Glomerular visceral epithelial cell (primary cell): Measurements from ENCODE around the gene ANGPT4.
"Not testable (repeated sequence)": the region's sequence is repeated elsewhere in the genome, so short reads cannot be mapped to it uniquely, and the experiment has no call there.

Source experiments
- DNase-seq: peaks from one replicate; pipeline ENCODE4 v3.0.0-alpha.2; 2016; ENCODE audit errors: extremely low spot score

The ANGPT4 gene

GRCh38 chr20:844473-845225 lies 71.5 kb downstream of the ANGPT4 start:
- DNase-seq: peak; percentile 90

- no peak for DNase-seq
These were observed 72.2 kb downstream of the ANGPT4 start for GRCh38 chr20:843912-844311.

GRCh38 chr20:842547-842940 lies 73.6 kb downstream of the ANGPT4 start:
- no peak for DNase-seq

GRCh38 chr20:841568-842546 lies 74.3 kb downstream of the ANGPT4 start:
- DNase-seq: no peak

GRCh38 chr20:840858-841567 lies 75.1 kb downstream of the ANGPT4 start:
- no peak for DNase-seq

GRCh38 chr20:840503-840857 lies 75.7 kb downstream of the ANGPT4 start:
- no peak for DNase-seq

- no peak for DNase-seq
These were observed 76.5 kb downstream of the ANGPT4 start for GRCh38 chr20:839626-840025.

GRCh38 chr20:839015-839414 lies 77.1 kb downstream of the ANGPT4 start:
- DNase-seq: no peak

- DNase-seq: no peak
These were observed 79.9 kb downstream of the ANGPT4 start for GRCh38 chr20:836190-836589.

- no peak for DNase-seq
These were observed 80.5 kb downstream of the ANGPT4 start for GRCh38 chr20:835608-836045.

- no peak for DNase-seq
These were observed 81.9 kb downstream of the ANGPT4 start for GRCh38 chr20:834151-834746.

GRCh38 chr20:833450-834150 lies 82.5 kb downstream of the ANGPT4 start, which contains the start of gene FAM110A:
Gene FAM110A, plus strand, starts transcription at chr20:833715. Its CDS starts 11,090 bp downstream, at chr20:844805.
- peak; percentile 96 for DNase-seq

GRCh38 chr20:833121-833449 lies 83.0 kb downstream of the ANGPT4 start:
- no peak for DNase-seq

- DNase-seq: no peak
These were observed 84.2 kb downstream of the ANGPT4 start for GRCh38 chr20:831956-832355.

- DNase-seq: no peak
These were observed 84.9 kb downstream of the ANGPT4 start for GRCh38 chr20:831251-831650.

GRCh38 chr20:830011-830521 lies 86.1 kb downstream of the ANGPT4 start:
- peak; percentile 62 for DNase-seq

- peak; percentile 37 for DNase-seq
These were observed 86.6 kb downstream of the ANGPT4 start for GRCh38 chr20:829551-829950.

GRCh38 chr20:828987-829386 lies 87.1 kb downstream of the ANGPT4 start:
- DNase-seq: no peak

- not testable (repeated sequence) for DNase-seq
These were observed 88.2 kb downstream of the ANGPT4 start for GRCh38 chr20:827981-828380.

GRCh38 chr20:826695-827323 lies 89.3 kb downstream of the ANGPT4 start:
- DNase-seq: no peak
